CD4-positive, alpha-beta T cell treated with Interferon alpha-2 for 1 hour (primary cell): ENCODE measurements around the gene LRMDA.

Source experiments
- DNase-seq, 2 donors: peaks; one replicate each; pipeline ENCODE4 v3.0.0-alpha.2; 2020 to 2022

LRMDA gene

GRCh38 chr10:75425291-75426079, 5.9 kb upstream of the LRMDA start:
- DNase-seq, result no peak

GRCh38 chr10:75426880-75427279, 4.5 kb upstream of the LRMDA start:
- DNase-seq, result no peak

- no peak for DNase-seq
Measured at GRCh38 chr10:75427951-75428350, 3.5 kb upstream of the LRMDA start.

GRCh38 chr10:75428434-75429158, 2.8 kb upstream of the LRMDA start:
- DNase-seq, result peak in 1 of 2 donors; percentile 38

GRCh38 chr10:75429159-75429827, 2.1 kb upstream of the LRMDA start:
- no peak for DNase-seq

GRCh38 chr10:75430000-75430763, 1.2 kb upstream of the LRMDA start:
- DNase-seq, result no peak

GRCh38 chr10:75432176-75432575, 752 bp downstream of the LRMDA start:
- DNase-seq, result no peak

- DNase-seq, result no peak
Measured at GRCh38 chr10:75432763-75433162, 1.3 kb downstream of the LRMDA start.

GRCh38 chr10:75433216-75433615, 1.8 kb downstream of the LRMDA start:
- no peak for DNase-seq

- no peak for DNase-seq
Measured at GRCh38 chr10:75434291-75434690, 2.9 kb downstream of the LRMDA start.

GRCh38 chr10:75435291-75435690, 3.9 kb downstream of the LRMDA start:
- no peak for DNase-seq

- DNase-seq, result no peak
Measured at GRCh38 chr10:75436896-75437295, 5.5 kb downstream of the LRMDA start.

GRCh38 chr10:75437693-75438092, 6.3 kb downstream of the LRMDA start:
- no peak for DNase-seq

- DNase-seq, result no peak
Measured at GRCh38 chr10:75438275-75438674, 6.9 kb downstream of the LRMDA start.

GRCh38 chr10:75439811-75440210, 8.4 kb downstream of the LRMDA start:
- DNase-seq, result no peak

- DNase-seq, result no peak
Measured at GRCh38 chr10:75440271-75440793, 8.9 kb downstream of the LRMDA start.

GRCh38 chr10:75441196-75441595, 9.8 kb downstream of the LRMDA start:
- no peak for DNase-seq

- DNase-seq, result no peak
Measured at GRCh38 chr10:75441682-75442081, 10.3 kb downstream of the LRMDA start.

GRCh38 chr10:75443362-75443761, 11.9 kb downstream of the LRMDA start:
- DNase-seq, result no peak

GRCh38 chr10:75444781-75445386, 13.5 kb downstream of the LRMDA start:
- DNase-seq, result no peak

- DNase-seq, result no peak
Measured at GRCh38 chr10:75446508-75446907, 15.1 kb downstream of the LRMDA start.

- no peak for DNase-seq
Measured at GRCh38 chr10:75448166-75448565, 16.7 kb downstream of the LRMDA start.
